ENCODE results near the gene RBPJL. TPM values are rescaled to one million over a fixed set of nuclear protein-coding genes. Genes with fewer than 3 reads are reported as not detected.
"Not testable (repeated sequence)": the region's sequence is repeated elsewhere in the genome, so short reads cannot be mapped to it uniquely, and the experiment has no call there.

The RBPJL gene
- total RNA-seq, 1 experiment from 2014 or later = not detected

DNA sequence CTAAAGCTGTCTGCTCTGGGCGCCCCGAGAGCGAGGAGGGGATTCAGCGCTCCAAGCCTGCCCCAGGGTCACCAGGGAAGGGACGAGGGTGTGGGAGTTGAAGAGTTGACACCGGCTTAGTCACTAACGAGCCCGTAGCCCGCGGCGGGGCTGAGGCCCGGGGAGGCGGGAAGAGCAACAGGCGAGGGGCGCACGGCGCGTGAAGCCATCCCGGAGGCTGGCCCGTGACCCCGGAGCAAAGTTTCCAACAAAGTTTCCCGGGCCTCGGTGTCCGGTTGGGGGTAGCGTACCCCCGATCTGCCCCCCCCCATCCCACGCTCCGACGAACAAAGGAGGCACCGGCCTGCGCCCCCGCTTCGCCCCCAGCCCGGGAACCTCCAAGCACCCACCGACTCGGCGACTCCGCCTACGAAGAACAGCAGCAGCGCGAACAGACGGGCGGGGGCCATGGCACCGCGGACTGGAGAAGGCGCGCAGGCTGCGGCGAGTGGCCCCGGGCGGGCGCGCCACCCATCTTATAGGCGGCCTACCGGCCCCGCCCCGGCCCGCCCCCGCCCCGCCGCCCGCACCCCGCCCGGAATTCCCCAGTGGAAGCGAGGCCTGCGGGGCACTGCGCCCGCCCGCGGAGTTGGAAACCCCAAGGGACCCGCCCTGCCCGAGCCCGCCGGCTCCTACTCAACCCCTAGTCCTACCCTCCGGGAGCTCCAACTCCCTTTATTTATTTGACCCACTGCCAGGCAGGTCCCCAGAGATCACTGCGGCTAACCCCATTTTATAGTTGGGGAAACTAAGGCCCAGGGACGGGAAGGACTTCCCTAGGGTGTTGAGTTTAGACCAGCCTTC, 41.5 kb downstream of the RBPJL start, which contains the start of gene SDC4:
Gene SDC4 (minus strand): TSS at position 489 of the 843 bp plus-strand sequence. CDS start 40 bp downstream, at position 449.
- TF ChIP-seq, protein P1, sequence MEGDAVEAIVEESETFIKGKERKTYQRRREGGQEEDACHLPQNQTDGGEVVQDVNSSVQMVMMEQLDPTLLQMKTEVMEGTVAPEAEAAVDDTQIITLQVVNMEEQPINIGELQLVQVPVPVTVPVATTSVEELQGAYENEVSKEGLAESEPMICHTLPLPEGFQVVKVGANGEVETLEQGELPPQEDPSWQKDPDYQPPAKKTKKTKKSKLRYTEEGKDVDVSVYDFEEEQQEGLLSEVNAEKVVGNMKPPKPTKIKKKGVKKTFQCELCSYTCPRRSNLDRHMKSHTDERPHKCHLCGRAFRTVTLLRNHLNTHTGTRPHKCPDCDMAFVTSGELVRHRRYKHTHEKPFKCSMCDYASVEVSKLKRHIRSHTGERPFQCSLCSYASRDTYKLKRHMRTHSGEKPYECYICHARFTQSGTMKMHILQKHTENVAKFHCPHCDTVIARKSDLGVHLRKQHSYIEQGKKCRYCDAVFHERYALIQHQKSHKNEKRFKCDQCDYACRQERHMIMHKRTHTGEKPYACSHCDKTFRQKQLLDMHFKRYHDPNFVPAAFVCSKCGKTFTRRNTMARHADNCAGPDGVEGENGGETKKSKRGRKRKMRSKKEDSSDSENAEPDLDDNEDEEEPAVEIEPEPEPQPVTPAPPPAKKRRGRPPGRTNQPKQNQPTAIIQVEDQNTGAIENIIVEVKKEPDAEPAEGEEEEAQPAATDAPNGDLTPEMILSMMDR (conservative IDR thresholded peaks at IDR 0.05; ENCODE audit: low read depth, low read length) = no peak
- no peak for TF ChIP-seq EZH2 (IDR thresholded peaks at IDR 0.05; ENCODE audit: borderline replicate concordance, low read depth, low read length, poor library complexity, severe bottlenecking)
- no peaks in the 10 kb centered on the region for H3K36me3 ChIP-seq (ENCODE audit: insufficient read depth, low read length, poor library complexity, severe bottlenecking)
- peak within 1 kb of the TSS; percentile 85 for H3K27ac ChIP-seq (ENCODE audit: low read depth, low read length, poor library complexity, severe bottlenecking)
- no peaks in the 10 kb centered on the region for H3K9me3 ChIP-seq (ENCODE audit: low read depth, low read length, poor library complexity, severe bottlenecking)
- H3K4me1 ChIP-seq (ENCODE audit: insufficient read depth, low read length, poor library complexity, severe bottlenecking) = peaks cover 47% of the 10 kb centered on the region
- BruUV-seq (replicated peaks) = no TSS peak
- H3K4me3 ChIP-seq (ENCODE audit: low read depth, low read length, poor library complexity, severe bottlenecking) = peak within 1 kb of the TSS; percentile 65
- ChIA-PET CTCF (interaction anchor here (0.8 kb wide), 1 partner anchor 15 kb away, joined by 3 read pairs; the partner anchor contains the start of gene SYS1), POLR2A (ENCODE audit: low non-redundant PET) (no interaction called here)
- DNase-seq (ENCODE audit: low spot score) = peak; percentile 64
- intact Hi-C loops (cut with micrococcal nuclease; ENCODE audit: unreplicated experiment) = no loop called here
- H3K27me3 ChIP-seq (replicated peaks; ENCODE audit: insufficient read depth, low read depth, low read length, poor library complexity) = no peaks in the 10 kb centered on the region

DNA sequence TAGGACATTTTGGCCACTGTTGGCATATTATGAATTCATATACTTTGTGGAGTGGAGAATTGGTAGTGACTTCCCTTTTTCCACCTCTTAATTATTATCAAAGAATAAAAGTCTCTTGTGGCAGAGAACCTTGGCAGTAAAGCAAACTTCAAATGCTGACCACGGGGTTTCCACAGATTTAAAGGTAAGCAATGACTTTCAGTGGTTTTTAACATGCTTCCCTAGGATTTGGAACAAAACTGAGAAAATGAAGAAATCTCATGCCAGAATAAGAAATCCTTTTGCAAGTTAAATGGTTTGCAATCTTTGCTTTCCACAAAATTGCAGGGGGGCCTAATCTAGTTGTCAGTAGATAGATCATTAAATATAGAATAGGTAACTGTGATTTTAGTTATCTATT, 43.6 kb downstream of the RBPJL start:
- H3K36me3 ChIP-seq (ENCODE audit: insufficient read depth, low read length, poor library complexity, severe bottlenecking) = no peaks in the 10 kb centered on the region
- ChIA-PET POLR2A (ENCODE audit: low non-redundant PET) (no interaction called here), CTCF (no interaction called here)
- BruUV-seq (replicated peaks) = no TSS peak
- peaks cover 28% of the 10 kb centered on the region for H3K4me1 ChIP-seq (ENCODE audit: insufficient read depth, low read length, poor library complexity, severe bottlenecking)
- H3K27ac ChIP-seq (ENCODE audit: low read depth, low read length, poor library complexity, severe bottlenecking) = no peak overlapping the region
- intact Hi-C loops (cut with micrococcal nuclease; ENCODE audit: unreplicated experiment) = no loop called here
- no peak for DNase-seq (ENCODE audit: low spot score)
- H3K9me3 ChIP-seq (ENCODE audit: low read depth, low read length, poor library complexity, severe bottlenecking) = no peaks in the 10 kb centered on the region
- H3K4me3 ChIP-seq (ENCODE audit: low read depth, low read length, poor library complexity, severe bottlenecking) = no peak overlapping the region
- H3K27me3 ChIP-seq (replicated peaks; ENCODE audit: insufficient read depth, low read depth, low read length, poor library complexity) = no peaks in the 10 kb centered on the region
- no peak for TF ChIP-seq EZH2 (IDR thresholded peaks at IDR 0.05; ENCODE audit: borderline replicate concordance, low read depth, low read length, poor library complexity, severe bottlenecking)
- TF ChIP-seq, protein P1 (conservative IDR thresholded peaks at IDR 0.05; ENCODE audit: low read depth, low read length) = no peak

DNA sequence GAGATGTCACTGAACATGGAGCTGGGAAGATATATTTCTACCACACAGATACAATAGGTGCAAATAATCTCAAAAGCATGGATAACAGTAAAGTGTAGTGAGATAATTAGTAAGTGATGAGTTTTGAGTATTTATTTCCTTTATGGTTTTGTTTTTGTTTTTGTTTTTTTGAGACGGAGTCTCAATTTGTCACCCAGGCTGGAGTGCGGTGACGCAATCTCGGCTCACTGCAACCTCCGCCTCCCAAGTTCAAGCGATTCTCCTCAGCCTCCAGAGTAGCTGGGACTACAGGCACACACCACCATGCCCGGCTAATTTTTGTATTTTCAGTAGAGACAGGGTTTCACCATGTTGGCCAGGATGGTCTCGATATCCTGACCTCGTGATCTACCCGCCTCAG, 44.2 kb downstream of the RBPJL start:
- CTCF ChIA-PET = not testable (repeated sequence)

More for the DNA sequence above, 44.2 kb downstream of the RBPJL start:
- H3K9me3 ChIP-seq (ENCODE audit: low read depth, low read length, poor library complexity, severe bottlenecking); H3K27ac ChIP-seq (ENCODE audit: low read depth, low read length, poor library complexity, severe bottlenecking); H3K4me3 ChIP-seq (ENCODE audit: low read depth, low read length, poor library complexity, severe bottlenecking); intact Hi-C loops (cut with micrococcal nuclease; ENCODE audit: unreplicated experiment); POLR2A ChIA-PET (ENCODE audit: low non-redundant PET); H3K27me3 ChIP-seq (replicated peaks; ENCODE audit: insufficient read depth, low read depth, low read length, poor library complexity); H3K36me3 ChIP-seq (ENCODE audit: insufficient read depth, low read length, poor library complexity, severe bottlenecking); BruUV-seq (replicated peaks); DNase-seq (ENCODE audit: low spot score): not testable (repeated sequence)
- H3K4me1 ChIP-seq (ENCODE audit: insufficient read depth, low read length, poor library complexity, severe bottlenecking) = peaks cover 23% of the 10 kb centered on the region

Measured in A673 (cell line).